ENCODE results near the gene IL1RAPL2.
"Not testable (repeated sequence)": the region's sequence is repeated elsewhere in the genome, so short reads cannot be mapped to it uniquely, and the experiment has no call there.

Gene IL1RAPL2

DNA sequence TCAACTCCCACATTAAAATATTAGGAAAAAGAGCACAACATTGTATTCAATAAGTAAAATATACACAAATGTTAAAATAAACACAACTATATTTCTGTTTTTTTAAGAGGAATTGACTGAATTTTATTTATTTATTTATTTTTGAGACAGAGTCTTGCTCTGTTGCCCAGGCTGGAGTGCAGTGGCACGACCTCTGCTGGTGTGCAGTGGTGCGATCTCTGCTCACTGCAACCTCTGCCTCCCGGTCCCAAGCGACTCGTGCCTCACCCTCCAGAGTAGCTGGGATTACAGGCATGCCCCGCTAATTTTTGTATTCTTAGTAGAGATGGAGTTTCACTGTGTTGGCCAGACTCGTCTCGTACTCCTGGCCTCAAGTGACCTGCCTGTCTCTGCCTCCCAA is 623.1 kb downstream of the IL1RAPL2 start:
- DNase-seq: no peak

DNA sequence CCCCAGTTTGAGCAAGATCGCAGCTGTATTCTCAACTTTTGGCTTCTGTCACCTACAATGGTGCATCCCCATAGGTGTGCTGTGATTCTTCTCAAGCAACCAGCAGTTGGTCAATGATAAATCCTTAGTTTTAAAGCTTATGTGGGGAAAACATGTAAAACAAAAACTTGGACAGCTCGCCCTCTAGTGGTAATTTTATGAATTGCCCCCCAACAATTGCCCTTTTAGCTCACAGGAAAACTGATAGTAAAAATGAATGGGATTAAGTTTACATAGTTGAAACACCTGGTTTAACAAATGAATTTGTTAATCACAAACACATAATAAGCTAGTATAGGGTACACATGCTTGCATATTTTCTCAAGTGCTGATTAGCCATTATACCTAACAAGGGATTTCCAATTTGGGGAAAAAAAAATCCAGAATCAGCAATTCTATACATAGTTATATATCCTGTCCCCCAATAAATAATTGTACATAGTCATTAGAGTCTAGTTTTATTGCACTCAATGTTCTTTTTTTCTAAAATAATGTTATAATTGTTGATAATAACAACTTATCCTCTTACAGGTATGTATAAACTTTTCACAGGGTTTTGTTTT is 624.4 kb downstream of the IL1RAPL2 start:
- peak; percentile 25 for DNase-seq

DNA sequence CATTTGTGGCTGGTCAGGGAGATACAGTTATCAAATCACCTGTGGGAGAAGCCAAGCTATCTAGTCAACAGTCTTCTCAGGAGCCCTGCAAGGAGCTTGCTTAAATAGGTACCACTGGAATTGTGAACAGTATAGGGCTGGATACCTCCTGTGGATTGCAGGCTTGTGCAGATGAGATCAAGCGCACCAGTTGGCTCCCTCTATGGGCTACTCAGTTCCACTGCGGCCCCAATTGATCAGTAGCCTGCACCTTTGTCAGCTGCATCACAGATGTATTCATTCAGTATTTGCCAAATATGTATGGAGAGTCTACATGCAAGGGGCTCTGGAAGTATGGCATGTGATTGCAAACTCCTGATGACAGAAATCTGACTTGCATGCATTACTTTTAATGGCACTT is 625.9 kb downstream of the IL1RAPL2 start:
- DNase-seq: peak; percentile 13

DNA sequence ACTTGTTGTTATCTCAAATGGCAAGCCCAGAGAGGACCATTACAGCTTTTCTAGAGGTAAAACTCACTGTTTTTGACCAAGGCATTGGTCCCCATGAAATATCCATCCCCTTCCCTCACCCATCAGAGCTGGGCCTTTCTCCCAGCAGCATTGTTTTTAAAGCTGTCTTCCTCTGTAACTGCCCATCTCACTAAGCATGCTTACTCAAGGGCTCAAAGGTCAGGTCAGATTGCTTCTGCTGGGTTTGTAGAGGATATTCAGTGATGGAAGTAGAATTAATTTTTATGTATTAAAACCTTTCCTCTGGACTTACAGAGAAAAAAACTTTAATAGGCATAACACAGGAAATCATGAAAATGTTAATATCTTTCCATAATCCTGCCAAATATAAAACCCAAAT is 643.4 kb downstream of the IL1RAPL2 start:
- DNase-seq: no peak

DNA sequence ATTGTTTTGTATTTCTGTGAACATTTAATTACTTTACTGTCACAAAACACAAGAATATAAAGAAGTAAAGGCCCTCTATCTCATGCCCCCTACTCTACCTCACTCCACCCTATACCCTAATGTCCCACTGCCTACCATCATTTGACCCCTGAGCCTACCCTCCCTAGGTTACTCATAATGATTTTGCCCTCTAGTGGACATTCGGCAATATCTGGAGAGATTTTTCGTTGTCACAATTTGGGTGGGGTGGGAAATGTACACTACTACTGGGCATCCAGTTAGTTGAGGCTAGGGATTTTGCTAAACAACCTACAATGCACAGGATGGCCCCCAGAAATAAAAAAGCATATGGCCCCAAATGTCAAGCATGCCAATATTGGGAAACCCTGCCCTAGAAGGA is 644.3 kb downstream of the IL1RAPL2 start:
- DNase-seq: no peak

DNA sequence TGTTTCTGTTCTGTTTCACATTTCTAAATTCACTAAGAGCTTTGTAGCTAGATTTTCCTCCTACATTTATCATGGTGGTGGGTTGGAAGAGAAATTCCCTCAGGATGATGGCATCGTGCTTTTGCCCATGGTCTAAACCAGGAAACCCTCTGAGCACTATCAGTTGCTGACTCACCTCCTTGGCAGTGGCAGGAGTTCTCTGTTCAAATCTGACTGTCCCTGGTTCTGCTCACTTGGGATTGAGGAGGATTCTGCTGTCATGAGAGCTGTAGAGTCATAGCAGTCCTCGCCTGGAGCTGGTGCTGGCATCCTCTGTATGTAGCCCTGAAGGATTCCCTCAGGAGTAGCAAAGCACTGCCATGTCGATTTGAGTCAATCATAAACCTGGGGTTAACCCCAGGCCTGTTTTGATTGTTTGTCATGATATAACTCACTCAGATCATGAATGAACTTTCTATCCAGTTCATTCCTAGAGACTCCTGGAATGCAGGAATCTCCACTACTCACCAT is 645.1 kb downstream of the IL1RAPL2 start:
- DNase-seq: no peak

DNA sequence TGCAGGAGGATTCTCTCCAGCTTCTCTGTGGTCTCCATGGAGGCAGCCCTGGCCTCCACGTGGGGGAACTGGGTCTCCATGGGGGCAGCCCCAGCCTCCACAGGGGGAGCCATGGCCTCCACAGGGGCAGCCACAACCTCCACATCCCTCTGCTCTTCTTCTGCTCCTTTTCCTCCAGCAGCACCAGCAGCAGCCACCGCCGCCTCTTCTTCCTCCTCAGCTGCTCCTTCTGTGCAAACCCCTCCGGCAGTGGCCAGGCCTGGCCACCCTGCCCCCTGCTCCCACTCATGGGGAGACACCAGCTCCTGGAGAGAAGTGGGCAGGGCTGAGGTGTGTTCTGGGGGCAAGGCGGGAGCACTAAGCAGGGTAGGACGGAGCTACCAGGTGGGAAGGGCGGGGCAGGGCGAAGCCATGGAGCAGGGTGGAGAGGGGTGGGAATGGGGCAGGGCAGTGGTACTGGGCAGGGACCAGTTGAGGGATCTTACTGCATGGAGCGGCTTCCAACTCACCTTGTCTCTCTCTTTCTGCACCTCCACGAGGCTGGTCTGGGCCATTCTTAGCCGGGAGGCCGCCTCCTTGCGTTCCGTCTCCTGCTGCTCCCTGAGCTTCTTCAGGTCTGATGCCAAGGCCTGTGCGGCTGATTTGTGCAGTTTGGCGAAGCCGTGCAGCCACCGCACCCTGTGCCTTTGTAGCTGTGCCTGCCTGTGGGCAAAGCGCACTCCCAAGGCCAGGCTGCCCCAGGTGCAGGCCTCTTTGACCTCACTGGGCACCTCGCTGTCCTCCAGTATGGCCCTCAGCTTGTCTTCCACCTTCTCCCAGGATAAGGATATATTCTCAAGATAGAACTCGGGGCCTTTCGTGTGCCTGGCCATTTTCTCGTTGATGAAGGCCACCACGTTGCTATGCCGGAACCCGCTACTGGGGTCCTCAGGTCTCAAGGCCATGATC is 653.7 kb downstream of the IL1RAPL2 start:
- DNase-seq: no peak

DNA sequence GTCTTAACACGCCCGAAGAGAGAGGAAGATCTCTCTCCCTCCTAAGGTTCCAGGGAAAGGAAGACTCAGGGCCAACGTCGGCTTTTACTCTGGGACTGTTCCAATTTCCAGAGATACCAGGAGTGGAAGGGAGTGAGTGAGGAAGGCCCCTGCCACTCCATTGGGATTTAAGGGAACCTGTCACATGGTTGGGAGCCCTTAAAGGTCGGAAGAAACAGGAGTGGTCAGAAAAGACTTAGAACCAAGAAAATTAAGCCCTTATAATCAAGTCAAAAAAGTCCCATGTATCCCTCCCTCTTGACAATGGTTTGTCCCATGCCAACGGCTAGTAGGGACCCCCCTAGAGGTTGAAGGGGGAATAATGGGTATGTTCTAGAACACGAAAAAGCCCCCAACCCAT is 654.6 kb downstream of the IL1RAPL2 start, which contains the start of gene TEX13A:
Gene TEX13A, minus strand, starts transcription at position 59 of the 400 bp plus-strand sequence. CDS start 297 bp downstream, outside the sequence.
- no peak for DNase-seq

DNA sequence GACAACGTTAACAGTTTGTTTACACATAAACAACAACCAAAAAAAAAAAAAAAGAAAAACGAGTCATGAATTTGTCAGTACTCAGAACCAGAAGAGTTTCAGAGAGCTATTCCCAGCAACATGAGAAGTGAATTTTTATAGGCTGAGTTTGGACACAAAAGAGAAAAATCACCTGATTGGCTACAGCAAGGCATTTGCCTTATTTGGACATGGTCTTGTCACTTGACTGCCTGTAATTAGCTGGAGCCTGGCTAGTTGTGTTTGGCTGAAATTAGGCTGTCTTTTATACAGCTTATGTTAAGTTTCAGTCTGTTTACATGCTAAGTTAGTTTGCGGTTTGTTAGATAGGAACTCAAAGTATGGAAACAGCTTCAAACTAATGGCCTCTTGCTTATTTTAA is 655.4 kb downstream of the IL1RAPL2 start:
- no peak for DNase-seq

DNA sequence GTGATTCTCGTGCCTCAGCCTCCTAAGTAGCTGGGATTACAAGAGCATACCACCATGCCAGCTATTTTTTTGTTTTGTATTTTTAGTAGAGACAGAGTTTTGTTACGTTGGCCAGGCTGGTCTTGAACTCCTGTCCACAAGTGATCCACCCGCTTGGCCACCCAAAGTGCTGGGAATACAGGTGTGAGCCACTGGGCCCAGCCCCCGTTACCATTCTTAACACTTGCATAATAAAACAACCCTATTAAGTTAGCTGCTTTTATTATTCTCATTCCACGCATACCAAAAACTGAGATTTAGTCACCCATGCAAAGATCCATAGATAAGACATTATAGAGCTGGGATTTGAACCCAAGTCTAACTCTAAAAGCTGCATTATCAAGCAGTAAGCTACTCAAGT is 660.5 kb downstream of the IL1RAPL2 start:
- no peak for DNase-seq

DNA sequence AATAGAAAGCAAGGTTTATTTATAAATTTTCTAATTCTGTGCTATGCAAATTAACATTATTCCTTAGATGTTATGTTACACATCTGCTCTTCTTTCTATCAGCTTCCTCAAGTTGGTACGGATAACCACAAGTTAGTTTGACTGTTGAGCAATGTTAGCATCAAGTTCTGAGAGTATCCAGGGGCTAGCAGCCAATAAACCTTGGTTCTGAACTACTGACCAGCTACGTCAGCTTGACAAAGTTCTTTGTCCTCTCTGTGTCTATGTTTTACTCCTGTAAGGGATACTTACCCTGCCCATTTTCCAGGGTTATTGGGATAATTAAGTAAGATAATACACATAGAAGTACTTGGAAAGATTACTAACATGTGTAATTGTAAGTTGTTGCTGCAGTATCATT is 662.6 kb downstream of the IL1RAPL2 start:
- DNase-seq: no peak

DNA sequence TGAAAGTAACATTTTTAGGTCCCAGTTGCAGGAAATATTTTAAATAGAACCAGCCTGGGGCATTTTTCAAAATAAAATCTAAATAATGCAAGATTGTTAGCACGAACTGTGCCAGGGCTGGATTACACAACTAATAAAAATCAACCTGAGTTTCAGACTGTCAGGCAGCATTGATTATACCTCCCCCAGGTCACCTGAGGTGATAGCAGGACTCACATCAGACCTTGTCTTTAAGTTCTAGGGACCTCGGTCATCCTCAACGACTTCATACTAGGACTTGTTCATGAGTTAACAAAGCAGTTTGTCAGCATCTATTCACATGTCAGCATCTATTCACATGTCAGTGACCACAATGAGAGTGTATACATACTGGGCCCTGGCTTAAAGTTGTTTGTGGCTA is 663.1 kb downstream of the IL1RAPL2 start:
- DNase-seq: no peak

DNA sequence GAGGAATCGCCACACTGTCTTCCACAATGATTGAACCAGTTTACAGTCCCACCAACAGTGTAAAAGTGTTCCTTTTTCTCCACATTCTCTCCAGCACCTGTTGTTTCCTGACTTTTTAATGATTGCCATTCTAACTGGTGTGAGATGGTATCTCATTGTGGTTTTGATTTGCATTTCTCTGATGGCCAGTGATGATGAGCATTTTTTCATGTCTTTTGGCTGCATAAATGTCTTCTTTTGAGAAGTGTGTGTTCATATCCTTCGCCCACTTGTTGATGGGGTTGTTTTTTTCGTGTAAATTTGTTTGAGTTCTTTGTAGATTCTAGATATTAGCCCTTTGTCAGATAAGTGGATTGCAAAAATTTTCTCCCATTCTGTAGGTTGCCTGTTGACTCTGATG is 671.4 kb downstream of the IL1RAPL2 start:
- DNase-seq: not testable (repeated sequence)

DNA sequence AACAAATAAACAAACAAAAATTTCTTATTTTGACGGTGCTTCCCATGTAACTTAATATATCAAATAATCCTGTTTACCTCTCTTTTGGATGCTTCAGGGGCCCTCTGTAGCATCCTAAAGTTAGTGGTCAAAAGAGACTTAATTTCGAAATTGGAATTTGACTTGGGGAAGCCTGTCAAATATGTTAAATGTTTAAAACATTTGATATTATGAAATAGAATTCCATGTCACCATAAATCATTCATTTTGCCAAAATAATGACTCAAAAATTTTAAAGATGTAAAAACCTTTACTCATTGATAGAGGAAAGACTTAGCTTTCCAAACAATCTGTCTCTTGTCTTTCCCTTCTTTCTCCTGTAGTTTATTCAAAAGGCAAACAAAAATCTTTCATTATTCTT is 675.1 kb downstream of the IL1RAPL2 start:
- no peak for DNase-seq

DNA sequence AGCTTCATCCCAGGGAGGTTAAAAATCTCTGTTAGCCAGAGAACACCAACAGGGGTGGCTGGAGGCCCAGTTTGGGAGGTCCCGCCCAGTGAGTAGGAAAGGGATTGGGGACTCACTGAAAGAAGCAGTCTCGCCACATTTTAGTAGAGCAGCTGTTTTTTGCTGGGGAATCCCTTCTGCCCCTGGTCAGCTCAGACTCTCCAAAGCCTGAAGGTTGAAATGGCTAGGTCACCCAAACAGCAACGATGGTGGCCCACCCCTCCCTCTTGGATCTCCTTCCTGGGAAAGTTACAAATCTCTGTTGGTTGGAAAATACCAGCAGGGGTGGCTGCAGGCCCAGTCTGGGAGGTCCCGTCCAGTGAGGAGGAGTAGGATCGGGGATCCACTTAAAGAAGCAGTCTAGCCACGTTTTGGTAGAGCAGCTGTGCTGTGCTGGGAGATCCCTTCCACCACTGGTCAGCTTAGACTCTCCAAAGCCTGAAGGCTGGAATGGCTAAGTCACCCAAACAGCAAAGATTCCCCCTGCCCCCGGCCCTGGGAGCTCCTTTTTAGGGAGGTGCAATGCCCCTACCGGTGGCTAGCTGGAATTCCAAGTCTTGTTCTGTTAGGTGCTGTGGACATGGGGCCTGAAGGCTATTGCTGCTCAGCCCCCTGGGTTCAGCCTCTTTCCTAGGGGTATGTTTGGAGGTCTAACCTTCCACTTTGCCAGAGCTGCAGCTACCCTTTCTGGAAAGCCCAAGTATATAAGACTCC is 694.5 kb downstream of the IL1RAPL2 start:
- no peak for DNase-seq

DNA sequence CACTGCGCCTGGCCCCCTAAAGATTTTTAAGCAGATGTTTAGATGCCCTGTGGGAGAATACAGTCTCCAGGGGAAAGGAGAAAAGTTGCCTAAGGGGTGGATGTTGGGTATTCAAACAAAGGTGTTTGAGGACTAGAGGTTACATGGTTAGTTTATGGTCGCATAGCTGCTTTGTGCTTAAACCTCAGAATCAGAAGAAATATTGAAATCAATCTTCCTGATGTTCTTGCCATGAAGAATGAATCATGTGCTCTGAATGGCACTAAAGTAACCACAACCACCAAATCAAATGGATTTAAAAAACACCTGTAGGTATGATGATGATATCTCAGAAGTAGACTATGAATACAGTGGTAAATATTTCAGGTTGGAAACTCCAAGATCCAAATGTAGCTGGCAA is 697.2 kb downstream of the IL1RAPL2 start:
- DNase-seq: no peak

DNA sequence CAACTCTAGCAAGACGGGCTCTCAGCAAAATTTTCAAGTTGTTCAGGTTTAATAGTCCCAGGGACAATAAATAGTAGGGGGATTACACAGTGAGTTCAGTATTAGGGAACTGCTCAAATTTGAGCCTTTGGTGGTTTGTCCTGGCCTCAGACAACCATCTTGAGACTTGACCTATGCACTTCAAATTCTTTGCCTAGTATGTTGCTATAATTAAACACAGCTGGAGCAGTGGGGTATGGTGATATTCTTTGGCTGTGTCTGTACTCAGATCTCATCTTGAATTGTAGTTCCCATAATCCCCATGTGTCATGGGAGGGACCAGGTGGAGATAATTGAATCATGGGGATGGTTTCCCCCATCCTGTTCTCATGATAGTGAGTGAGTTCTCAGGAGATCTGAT is 697.8 kb downstream of the IL1RAPL2 start:
- no peak for DNase-seq

DNA sequence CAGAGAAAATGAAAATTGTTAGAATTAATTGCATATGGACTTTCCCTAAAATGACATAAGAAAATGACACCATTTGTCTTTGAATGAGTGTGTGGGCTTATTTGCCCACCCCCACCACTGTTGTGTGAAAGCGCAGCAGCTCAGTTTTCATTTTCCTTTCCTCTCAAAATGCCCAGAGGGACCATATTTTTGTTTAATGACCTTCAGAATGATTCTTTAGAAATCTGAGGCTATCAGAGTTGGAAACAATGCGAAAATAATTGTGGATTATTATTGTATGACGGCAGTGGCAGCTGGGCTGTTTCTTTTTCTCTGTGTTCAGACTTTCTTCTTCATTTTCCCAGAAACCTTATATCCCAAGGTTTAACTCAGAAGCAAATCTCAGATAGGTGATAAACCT is 699.1 kb downstream of the IL1RAPL2 start:
- no peak for DNase-seq

DNA sequence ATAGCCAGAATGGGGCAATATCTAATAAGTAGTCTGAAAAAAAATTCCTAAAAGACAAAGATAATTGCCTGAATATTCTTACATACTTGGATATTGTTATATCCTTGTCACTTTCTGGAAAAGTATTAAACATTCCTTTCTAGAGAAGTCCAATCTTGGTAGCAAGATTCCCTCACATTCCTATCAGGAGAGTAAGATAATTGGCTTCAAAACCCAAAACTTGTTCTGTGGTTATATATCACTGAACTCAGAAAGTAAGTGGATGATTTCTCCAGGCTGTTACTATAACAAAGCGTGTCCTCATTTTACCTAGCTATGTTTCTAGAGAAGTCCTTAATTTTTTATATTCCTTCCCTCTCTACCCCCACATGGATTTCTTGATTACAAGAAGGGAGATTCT is 700.5 kb downstream of the IL1RAPL2 start:
- DNase-seq: no peak

DNA sequence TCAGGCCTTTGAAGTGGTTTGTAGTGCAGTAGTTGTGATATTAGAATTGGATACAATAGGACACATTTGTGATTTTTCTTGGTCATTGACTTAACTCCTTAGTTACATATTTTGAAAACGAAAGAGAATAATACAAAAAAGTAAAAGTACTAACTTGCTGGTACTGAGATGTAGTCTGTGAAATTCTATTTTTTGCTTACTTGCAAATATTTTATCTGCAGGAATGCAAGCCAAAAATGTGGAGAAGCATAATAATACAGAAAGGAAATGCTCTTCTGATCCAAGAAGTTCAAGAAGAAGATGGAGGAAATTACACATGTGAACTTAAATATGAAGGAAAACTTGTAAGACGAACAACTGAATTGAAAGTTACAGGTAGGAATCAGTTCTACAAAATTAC is 701.2 kb downstream of the IL1RAPL2 start:
- no peak for DNase-seq

DNA sequence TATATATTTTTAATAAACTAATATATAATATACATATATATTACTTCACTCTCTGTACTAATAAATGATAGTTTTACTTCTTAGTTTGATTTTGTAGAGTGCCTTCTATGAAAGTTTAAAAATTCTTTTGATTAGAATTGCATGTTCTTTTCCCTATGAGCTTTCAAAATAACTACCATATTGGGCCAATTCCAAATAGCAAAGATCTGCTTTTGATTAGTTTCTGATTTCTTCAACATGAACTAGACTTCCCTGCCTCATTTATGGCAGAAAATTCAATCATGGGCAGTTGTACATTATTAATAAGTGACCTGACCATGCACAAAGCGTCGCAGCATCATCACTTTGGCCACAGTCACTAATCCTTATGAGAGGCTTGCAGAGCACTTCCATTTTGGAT is 703.4 kb downstream of the IL1RAPL2 start:
- no peak for DNase-seq

DNA sequence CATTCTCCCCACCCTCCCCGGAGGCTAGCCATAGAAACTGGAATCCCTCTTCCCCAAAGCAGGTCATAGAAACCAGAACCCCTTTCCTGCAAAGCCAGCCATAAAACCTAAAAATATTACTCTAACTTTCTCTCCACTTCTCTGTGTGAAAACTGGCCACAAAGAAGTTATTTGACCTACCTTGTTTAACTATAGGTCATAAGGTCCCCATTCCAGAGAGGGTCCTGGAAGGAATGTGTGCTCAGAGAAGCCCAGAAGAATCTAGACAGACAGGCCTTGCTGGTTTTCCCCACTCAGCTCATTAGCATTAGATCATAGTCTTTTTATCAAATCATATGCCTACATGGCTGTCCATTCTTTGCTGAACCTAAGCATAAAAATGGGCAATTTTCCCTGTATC is 707.3 kb downstream of the IL1RAPL2 start:
- no peak for DNase-seq

DNA sequence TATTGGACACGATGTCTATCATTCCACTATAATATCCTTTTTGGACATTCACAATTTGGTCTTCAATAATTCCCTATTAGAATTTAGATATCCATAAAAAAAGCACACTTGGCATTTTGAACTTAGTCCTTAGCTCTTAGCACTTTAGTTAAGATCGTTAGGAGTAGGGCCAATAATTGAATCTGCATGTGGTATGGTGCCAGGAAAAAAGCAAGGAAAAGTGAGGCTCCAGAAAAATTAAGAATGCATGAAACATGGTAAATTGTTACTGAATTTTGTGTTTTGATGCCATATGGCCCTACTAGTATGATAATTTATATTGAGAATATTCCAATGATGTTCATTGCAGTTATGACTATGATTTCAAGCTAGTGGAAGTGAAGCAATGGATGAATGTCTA is 708.1 kb downstream of the IL1RAPL2 start:
- DNase-seq: no peak

Measured in NCI-H526 treated with DMSO at 0.1 percent for 48 hours (cell line).